Astrocyte (in vitro differentiated cells and primary cell): ENCODE measurements around the gene MOSMO. TPM values are rescaled to one million over a fixed set of nuclear protein-coding genes. Genes with fewer than 3 reads are reported as not detected.

ENCODE experiments used
- DNase-seq: peaks from one replicate; pipeline ENCODE4 v3.0.0-alpha.2; 2010; ENCODE audit warnings: low read depth
- FAIRE-seq: peaks from 2 replicates; lab custom pipeline; 2011; peaks lifted over from hg19 to GRCh38; lab: Jason Lieb, UNC
- H2AFZ ChIP-seq: 2 replicates; pipeline ENCODE4 v1.6.0; 2012; ENCODE audit warnings: low read depth, low read length, inconsistent platforms
- H3K27ac ChIP-seq: 2 replicates; pipeline ENCODE4 v1.5.1; 2011; ENCODE audit warnings: low read depth, low read length, inconsistent platforms
- H3K27me3 ChIP-seq: 2 replicates; pipeline ENCODE4 v1.6.0; 2011; ENCODE audit warnings: low read length, inconsistent platforms; ENCODE audit not compliant: insufficient read depth
- H3K36me3 ChIP-seq: 2 replicates; pipeline ENCODE4 v1.5.1; 2011; ENCODE audit warnings: low read length, inconsistent platforms; ENCODE audit not compliant: insufficient read depth
- H3K4me1 ChIP-seq: 2 replicates; pipeline ENCODE4 v1.5.1; 2011; ENCODE audit warnings: low read length, inconsistent platforms; ENCODE audit not compliant: insufficient read depth
- H3K4me2 ChIP-seq: 2 replicates; pipeline ENCODE4 v1.6.0; 2012; ENCODE audit warnings: low read length, inconsistent platforms
- H3K4me3 ChIP-seq: 2 replicates; pipeline ENCODE4 v1.5.1; 2011; ENCODE audit warnings: low read depth, mild to moderate bottlenecking, low read length, inconsistent platforms; ENCODE audit not compliant: insufficient read depth
- H3K79me2 ChIP-seq: 2 replicates; pipeline ENCODE4 v1.6.0; 2012; ENCODE audit warnings: mild to moderate bottlenecking, low read length, inconsistent platforms; ENCODE audit not compliant: insufficient read depth
- H3K9ac ChIP-seq: 2 replicates; pipeline ENCODE4 v1.6.0; 2012; ENCODE audit warnings: mild to moderate bottlenecking, low read length, inconsistent platforms
- H3K9me3 ChIP-seq: 2 replicates; pipeline ENCODE4 v1.5.1; 2012; ENCODE audit warnings: low read depth, mild to moderate bottlenecking, low read length, inconsistent platforms; ENCODE audit not compliant: insufficient read depth
- H4K20me1 ChIP-seq: 2 replicates; pipeline ENCODE4 v1.6.0; 2012; ENCODE audit warnings: low read length, inconsistent platforms; ENCODE audit not compliant: insufficient read depth
- H3K27ac Mint-ChIP-seq: one replicate; pipeline ENCODE4 v1.8.0; 2021; ENCODE audit warnings: mild to moderate bottlenecking, mixed read lengths; ENCODE audit not compliant: unreplicated experiment
- H3K27me3 Mint-ChIP-seq: one replicate; pipeline ENCODE4 v1.8.0; 2021; ENCODE audit warnings: low read depth, mixed read lengths; ENCODE audit not compliant: unreplicated experiment
- H3K36me3 Mint-ChIP-seq: one replicate; pipeline ENCODE4 v1.8.0; 2021; ENCODE audit warnings: low read depth, mixed read lengths; ENCODE audit not compliant: unreplicated experiment
- H3K4me1 Mint-ChIP-seq: one replicate; pipeline ENCODE4 v1.8.0; 2021; ENCODE audit warnings: low read depth, mixed read lengths; ENCODE audit not compliant: unreplicated experiment
- H3K4me3 Mint-ChIP-seq: one replicate; pipeline ENCODE4 v1.8.0; 2021; ENCODE audit warnings: mild to moderate bottlenecking, moderate library complexity, mixed read lengths; ENCODE audit not compliant: unreplicated experiment
- H3K9me3 Mint-ChIP-seq: one replicate; pipeline ENCODE4 v1.8.0; 2021; ENCODE audit warnings: mild to moderate bottlenecking, mixed read lengths; ENCODE audit not compliant: unreplicated experiment
- EZH2 ChIP-seq: IDR thresholded peaks from 2 replicates; pipeline ENCODE4 v1.6.1; 2012; ENCODE audit warnings: mild to moderate bottlenecking, low read length, inconsistent platforms; ENCODE audit not compliant: insufficient read depth
- total RNA-seq: library from RNA; stranded (reverse); gene quantifications from 2 replicates; pipeline ENCODE4 v1.2.1, GENCODE V29; 2021
- TF ChIP-seq, protein P1 (sequence below): IDR thresholded peaks from 2 replicates; pipeline ENCODE4 v1.5.1; 2011; ENCODE audit warnings: low read depth, mild to moderate bottlenecking, inconsistent platforms, low read length, moderate library complexity; ENCODE audit not compliant: insufficient read depth

The MOSMO gene
- total RNA-seq, 1 donor from 2014 or later, result 11.5 TPM

DNA sequence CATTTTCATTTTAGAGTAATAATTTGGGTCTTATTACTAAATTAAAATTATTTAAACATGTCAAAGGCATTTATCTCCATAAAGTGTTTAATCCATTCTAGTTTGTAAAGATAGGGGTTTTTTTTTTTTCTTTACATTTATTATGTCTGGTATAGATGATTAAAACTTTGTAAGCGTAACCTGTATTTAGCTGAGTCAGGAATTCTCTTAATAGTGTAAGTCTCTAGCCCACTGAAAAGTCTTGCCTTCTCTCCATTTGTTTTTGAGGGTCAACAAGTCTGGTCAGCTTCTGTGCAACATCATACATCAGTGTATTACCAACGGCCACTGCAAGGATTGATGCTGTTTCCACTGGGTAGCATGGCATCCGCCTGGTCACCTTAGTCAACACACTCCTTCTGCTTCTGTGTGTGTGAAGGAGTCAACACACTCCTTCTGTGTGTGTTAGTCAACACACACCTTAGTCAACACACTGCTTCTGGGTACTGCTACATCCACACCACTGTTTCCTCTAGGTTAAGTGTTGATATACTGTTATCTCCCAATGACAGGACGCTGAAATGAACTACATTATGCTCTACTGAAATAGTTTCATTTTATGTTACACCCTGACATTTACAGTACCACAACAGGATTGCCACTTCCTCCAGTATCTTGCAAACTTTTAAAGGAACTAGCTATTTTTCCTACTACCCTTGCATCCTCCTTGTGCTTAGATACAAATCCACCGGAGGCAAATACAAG lies 47.1 kb downstream of the MOSMO start:
- Histone ChIP-seq H3K9ac (no peak overlapping the region), H3K4me1 (no peaks in the 10 kb centered on the region), H3K4me3 (no peak overlapping the region), H3K9me3 (no peaks in the 10 kb centered on the region), H2AFZ (no peak overlapping the region), H3K27ac (no peak overlapping the region), H4K20me1 (peaks cover 17% of the 10 kb centered on the region), H3K36me3 (no peaks in the 10 kb centered on the region), H3K79me2 (peaks cover 11% of the 10 kb centered on the region), H3K4me2 (no peak overlapping the region), H3K27me3 (no peaks in the 10 kb centered on the region)
- H3K27me3 Mint-ChIP-seq, result no peaks in the 10 kb centered on the region
- TF ChIP-seq, protein P1, sequence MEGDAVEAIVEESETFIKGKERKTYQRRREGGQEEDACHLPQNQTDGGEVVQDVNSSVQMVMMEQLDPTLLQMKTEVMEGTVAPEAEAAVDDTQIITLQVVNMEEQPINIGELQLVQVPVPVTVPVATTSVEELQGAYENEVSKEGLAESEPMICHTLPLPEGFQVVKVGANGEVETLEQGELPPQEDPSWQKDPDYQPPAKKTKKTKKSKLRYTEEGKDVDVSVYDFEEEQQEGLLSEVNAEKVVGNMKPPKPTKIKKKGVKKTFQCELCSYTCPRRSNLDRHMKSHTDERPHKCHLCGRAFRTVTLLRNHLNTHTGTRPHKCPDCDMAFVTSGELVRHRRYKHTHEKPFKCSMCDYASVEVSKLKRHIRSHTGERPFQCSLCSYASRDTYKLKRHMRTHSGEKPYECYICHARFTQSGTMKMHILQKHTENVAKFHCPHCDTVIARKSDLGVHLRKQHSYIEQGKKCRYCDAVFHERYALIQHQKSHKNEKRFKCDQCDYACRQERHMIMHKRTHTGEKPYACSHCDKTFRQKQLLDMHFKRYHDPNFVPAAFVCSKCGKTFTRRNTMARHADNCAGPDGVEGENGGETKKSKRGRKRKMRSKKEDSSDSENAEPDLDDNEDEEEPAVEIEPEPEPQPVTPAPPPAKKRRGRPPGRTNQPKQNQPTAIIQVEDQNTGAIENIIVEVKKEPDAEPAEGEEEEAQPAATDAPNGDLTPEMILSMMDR, result no peak
- no peak for TF ChIP-seq EZH2
- FAIRE-seq, result no peak
- no peaks in the 10 kb centered on the region for H3K9me3 Mint-ChIP-seq
- H3K27ac Mint-ChIP-seq, result no peak overlapping the region
- no peak for DNase-seq
- no peak overlapping the region for H3K4me3 Mint-ChIP-seq
- H3K36me3 Mint-ChIP-seq, result no peaks in the 10 kb centered on the region
- H3K4me1 Mint-ChIP-seq, result no peaks in the 10 kb centered on the region

DNA sequence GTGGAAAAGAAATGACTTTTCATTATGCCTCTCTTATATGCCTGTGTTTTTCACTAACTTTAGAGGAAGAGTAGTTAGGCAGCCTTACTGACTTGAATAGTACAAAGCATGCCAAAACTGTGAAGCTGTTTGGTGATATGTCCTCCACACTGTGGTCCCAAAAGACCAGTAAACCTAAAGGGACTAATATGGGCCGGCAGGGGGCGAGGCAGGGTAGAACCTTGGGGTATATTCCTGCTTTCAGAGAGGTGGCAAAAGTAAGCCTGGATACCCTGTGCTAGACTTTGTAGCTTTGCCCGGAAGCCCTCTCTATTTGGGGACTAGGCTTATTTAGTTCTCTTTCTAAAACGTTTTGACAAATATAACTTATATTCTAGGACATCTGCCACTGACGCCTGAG lies 48.0 kb downstream of the MOSMO start:
- Histone ChIP-seq H3K4me2 (no peak overlapping the region), H3K4me3 (no peak overlapping the region), H2AFZ (no peak overlapping the region), H3K4me1 (no peaks in the 10 kb centered on the region), H3K27ac (no peak overlapping the region), H3K36me3 (no peaks in the 10 kb centered on the region), H3K79me2 (peaks cover 20% of the 10 kb centered on the region), H3K9ac (no peak overlapping the region), H3K9me3 (no peaks in the 10 kb centered on the region), H3K27me3 (no peaks in the 10 kb centered on the region), H4K20me1 (peaks cover 13% of the 10 kb centered on the region)
- no peak for FAIRE-seq
- H3K27ac Mint-ChIP-seq, result no peak overlapping the region
- no peak for DNase-seq
- no peak overlapping the region for H3K4me3 Mint-ChIP-seq
- no peaks in the 10 kb centered on the region for H3K27me3 Mint-ChIP-seq
- no peaks in the 10 kb centered on the region for H3K4me1 Mint-ChIP-seq
- no peaks in the 10 kb centered on the region for H3K9me3 Mint-ChIP-seq
- no peaks in the 10 kb centered on the region for H3K36me3 Mint-ChIP-seq
- TF ChIP-seq, protein P1, result peak; percentile 2
- TF ChIP-seq EZH2, result no peak

DNA sequence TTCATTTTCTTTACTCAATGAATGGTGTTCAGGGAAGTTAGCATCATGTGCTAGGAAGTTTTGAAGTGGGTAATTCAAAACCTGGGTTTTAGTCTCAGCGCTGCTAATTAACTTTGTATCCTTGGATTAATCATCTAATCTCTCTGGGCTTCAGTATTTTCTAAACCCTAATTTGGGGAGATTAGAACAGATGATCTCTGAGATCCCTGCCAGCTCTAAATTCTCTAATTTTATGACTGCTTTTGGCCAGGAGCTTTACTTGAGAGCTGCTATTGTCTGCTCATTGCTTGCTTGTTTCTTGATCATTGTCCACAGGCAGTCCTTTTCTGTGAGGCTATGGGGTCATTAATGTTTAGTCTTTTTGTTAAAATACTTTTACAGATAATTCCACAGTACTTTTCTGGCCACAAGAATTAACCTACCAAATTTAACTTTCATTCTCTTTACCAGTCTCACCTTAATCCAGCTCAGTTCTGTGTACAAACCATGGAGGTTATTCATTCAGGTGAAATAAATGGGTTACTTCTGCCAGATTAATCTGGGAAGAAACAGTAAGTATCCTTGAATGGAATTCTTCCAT lies 56.1 kb downstream of the MOSMO start:
- Mint-ChIP-seq H3K27ac (no peak overlapping the region), H3K4me1 (peaks cover 11% of the 10 kb centered on the region), H3K36me3 (peaks cover 9% of the 10 kb centered on the region), H3K27me3 (no peaks in the 10 kb centered on the region), H3K9me3 (peaks cover 5% of the 10 kb centered on the region), H3K4me3 (no peak overlapping the region)
- no peak for TF ChIP-seq EZH2
- TF ChIP-seq, protein P1, result no peak
- no peaks in the 10 kb centered on the region for H3K36me3 ChIP-seq
- H3K9me3 ChIP-seq, result no peaks in the 10 kb centered on the region
- no peak overlapping the region for H3K4me3 ChIP-seq
- DNase-seq (no peak), FAIRE-seq (no peak)
- H2AFZ ChIP-seq, result no peak overlapping the region
- no peaks in the 10 kb centered on the region for H3K27me3 ChIP-seq
- H4K20me1 ChIP-seq, result peaks cover 19% of the 10 kb centered on the region
- H3K27ac ChIP-seq, result no peak overlapping the region
- H3K4me1 ChIP-seq, result no peaks in the 10 kb centered on the region
- H3K9ac ChIP-seq, result no peak overlapping the region
- H3K4me2 ChIP-seq, result no peak overlapping the region
- H3K79me2 ChIP-seq, result peaks cover 35% of the 10 kb centered on the region
